ENCODE data around the gene NINJ1.
"Not testable (repeated sequence)": the region's sequence is repeated elsewhere in the genome, so short reads cannot be mapped to it uniquely, and the experiment has no call there.

The NINJ1 gene

GRCh38 chr9:93119953-93120845 lies 13.9 kb downstream of the NINJ1 start:
- no peak for DNase-seq (ENCODE audit: low read depth in 3 of 3, low spot score in 1 of 3)

DNA sequence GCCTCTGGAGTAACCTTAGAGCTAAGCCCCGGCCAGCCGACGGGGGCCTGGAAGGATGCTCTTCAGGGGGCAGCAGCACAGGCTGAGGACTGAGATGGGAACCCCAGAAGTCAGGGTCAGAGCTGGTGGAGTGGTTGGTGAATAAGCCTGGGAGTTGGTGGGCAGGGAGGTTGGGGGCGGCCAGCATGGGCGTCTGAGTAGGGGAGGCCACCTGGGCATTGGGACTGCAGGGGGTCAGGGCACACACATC lies 14.4 kb downstream of the NINJ1 start:
- DNase-seq (ENCODE audit: low read depth in 3 of 3, low spot score in 1 of 3), result no peak

- DNase-seq (ENCODE audit: low read depth in 3 of 3, low spot score in 1 of 3), result no peak
Observed at GRCh38 chr9:93118863-93119702, 15.0 kb downstream of the NINJ1 start.

DNA sequence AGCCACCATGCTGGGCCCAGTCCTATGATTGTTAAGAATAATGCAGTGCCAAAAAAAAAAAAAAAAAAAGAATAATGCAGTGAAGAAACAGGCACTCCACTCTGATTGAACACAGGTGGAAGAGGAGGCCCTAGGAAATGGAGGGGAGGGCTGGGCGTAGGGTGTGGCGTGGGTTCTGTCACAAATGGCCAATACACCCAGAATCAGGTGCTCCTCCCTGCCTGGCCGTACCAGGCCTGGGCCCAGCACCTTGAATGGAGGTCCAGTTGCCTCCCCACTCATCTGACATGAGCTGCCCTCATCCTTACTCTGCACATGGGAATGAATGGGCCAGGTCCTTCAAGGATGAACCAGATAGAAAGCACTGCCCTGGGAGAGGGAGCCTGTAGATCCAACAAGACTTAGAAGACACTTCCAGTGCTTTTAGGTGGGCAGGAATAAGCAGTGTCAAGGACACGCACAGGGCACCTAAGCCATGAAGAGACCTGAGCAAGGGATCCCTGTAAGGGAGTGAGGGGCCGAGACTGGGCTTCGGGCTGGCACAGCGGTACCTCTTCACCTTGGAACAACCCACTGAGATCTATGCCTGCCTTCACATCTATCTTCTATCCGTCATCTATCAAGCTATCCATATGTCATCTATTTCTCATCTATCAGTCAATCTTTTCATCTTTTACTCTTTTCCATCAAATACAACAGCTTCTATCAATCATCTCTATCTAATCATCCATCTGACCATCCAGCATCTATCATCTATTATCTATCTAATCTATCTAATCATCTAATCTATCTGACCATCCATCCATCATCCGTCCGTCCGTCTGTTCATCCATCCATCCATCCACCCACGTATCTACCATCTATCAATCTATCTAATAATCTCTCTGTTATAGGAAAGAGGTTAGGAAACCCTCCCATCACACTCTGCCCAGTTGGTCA lies 15.9 kb downstream of the NINJ1 start:
- no peak for DNase-seq (ENCODE audit: low read depth in 3 of 3, low spot score in 1 of 3)

DNA sequence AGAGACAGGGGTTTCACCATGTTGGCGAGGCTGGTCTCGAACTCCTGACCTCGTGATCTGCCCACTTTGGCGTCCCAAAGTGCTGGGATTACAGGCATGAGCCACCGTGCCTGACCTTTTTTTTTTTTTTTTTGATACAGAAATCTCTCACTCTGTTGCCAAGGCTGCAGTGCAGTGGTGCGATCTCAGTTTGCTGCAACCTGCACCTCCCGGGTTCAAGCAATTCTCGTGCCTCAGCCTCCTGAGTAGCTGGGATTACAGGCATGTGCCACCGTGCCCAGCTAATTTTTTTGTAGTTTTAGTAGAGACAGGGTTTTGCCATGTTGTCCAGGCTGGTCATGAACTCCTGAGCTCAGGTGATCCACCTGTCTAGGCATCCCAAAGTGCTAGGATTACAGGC lies 16.5 kb downstream of the NINJ1 start:
- DNase-seq (ENCODE audit: low read depth in 3 of 3, low spot score in 1 of 3), result not testable (repeated sequence)

- no peak for DNase-seq (ENCODE audit: low read depth in 3 of 3, low spot score in 1 of 3)
Observed at GRCh38 chr9:93116072-93116961, 17.7 kb downstream of the NINJ1 start.

DNA sequence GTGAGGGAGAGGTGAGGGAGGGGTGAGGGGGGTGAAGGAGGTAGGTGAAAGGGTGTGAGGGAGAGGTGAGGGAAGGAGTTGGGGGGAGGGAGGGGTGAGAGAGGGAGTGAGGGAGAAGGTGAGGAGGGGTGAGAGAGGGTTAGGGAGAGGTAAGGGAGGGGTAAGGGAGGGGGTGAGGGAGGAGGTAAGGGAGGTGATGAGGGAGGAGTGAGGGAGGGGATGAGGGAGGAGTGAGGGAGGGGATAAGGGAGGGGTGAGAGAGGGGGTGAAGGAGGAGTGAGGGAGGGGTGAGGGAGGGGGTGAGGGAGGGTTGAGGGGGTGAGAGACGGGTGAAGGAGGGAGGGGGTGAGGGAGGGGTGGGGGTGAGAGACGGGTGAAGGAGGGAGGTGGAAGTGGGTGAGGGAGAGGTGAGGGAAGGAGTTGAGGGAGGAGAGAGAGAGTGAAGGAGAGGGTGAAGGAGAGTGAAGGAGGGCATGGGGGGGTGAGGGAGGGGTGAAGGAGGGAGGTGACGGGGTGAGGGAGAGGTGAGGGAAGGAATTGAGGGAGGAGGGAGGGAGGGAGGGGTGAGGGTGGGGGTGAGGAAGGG lies 18.5 kb downstream of the NINJ1 start:
- DNase-seq (ENCODE audit: low read depth in 3 of 3, low spot score in 1 of 3), result no peak

DNA sequence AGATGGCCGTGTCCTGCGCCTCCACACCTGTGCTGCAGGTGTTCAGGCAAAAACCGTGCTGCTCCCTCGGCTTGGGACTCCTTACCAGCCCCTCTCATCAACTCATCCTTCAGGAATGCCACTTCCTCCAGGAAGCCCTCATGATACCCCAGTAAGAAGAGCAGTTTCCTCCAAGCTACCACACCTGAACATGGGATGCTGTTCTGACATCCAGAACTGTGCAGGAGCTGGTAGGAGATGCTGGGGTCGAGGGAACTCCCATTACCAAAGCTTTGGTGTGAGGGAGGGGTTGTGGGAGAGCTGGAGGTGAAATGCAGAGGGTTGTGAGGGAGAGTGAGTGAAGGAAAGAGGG lies 19.1 kb downstream of the NINJ1 start:
- no peak for DNase-seq (ENCODE audit: low read depth in 3 of 3, low spot score in 1 of 3)

DNA sequence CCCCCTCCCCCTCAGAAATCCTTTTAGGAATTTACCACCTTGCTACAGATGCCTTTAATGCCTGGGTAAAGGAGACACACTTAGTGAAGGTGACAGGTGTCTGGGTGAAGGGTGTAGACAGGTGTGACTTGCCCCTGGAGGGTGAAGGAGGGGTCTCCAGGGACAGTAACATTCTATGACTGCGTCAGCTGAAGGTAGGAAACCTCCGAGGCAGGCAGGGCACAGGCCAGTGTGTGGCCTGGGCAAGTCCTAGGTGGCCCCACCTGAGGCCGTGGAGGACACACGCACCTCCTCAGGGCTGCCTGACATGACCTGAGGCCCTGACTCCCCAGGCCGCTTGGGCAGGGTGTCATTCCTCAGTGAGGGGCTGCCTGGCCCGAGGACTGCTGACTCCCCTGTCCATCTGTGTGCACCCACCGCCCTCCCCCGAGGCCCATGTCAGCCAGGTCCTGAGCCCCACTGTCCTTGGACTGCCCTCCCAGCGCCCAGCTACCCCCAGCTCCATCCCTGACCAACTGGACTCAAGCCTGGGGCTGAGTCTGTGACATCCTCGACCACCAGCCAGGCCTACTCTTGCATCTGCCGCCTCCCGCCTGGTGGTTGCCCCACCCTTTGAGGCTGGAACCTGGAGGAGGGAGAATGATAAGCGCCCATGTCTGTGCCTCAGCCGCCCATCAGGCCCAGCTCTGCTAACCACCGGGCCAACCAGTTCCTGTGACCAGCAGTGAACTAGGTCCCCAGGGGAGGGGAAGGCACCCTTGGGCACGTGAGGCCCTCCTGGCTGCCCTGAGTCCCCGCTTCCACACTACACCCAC lies 19.7 kb downstream of the NINJ1 start:
- DNase-seq (ENCODE audit: low read depth in 3 of 3, low spot score in 1 of 3), result no peak

GRCh38 chr9:93112864-93113389 lies 21.1 kb downstream of the NINJ1 start:
- no peak for DNase-seq (ENCODE audit: low read depth in 3 of 3, low spot score in 1 of 3)

- no peak for DNase-seq (ENCODE audit: low read depth in 3 of 3, low spot score in 1 of 3)
Observed at GRCh38 chr9:93112116-93112863, 21.8 kb downstream of the NINJ1 start.

DNA sequence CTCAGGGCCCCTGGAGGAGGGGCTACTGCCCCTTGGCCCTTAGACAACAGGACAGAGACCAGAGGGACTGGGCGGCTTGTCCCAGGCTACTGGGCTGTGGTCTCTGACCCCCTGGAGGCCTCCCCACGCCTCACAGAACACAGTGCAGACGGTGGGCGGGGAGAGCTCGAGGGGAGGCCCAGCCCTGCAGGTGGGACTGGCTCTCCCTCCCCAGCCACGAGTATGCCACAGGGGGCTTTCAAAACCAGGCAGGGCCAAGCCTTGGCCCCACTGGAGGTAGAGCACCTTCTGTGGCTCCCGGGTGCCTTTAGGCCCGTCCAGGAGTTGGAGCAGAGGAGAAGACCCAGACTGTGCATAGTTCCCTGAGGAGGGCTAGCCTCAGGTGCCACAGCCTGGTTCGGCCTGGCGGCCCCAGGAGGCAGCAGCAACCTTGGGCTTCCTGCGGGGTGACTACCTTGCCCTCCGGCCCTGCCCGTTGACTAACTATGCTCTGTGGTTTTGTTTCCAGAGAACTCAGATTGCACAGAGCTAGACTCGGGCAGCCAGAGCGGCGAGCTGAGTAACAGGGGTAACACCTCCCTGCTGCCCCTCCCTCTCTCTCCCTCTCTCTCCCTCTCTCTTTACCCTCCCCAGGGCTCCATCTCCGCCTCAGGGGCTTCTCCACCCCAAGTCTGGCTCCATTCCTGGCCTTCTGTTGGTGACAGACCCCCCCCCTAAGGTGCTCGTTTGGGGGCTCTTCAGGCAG lies 22.5 kb downstream of the NINJ1 start:
- DNase-seq (ENCODE audit: low read depth in 3 of 3, low spot score in 1 of 3), result no peak

DNA sequence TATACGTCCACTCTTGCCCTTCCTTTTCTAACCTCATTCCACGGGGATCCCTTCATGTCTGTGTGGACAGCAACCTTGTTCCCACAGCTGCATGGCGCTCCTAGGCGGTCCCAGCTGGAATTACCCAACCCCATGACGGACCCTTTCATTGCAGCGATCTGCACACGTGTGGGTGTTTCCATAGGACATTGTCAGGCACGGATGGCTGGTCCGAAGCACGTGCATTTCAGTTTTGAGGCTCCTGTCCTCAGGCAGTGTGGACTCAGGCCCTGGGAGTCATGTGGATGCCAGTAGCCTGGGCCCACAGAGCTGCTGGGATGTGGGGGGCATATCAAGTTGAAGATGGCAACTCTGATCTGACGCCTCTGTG lies 23.1 kb downstream of the NINJ1 start:
- no peak for DNase-seq (ENCODE audit: low read depth in 3 of 3, low spot score in 1 of 3)

- DNase-seq (ENCODE audit: low read depth in 3 of 3, low spot score in 1 of 3), result no peak
Observed at GRCh38 chr9:93110311-93110855, 23.7 kb downstream of the NINJ1 start.

GRCh38 chr9:93108291-93109041 lies 25.6 kb downstream of the NINJ1 start:
- DNase-seq (ENCODE audit: low read depth in 3 of 3, low spot score in 1 of 3), result no peak

- DNase-seq (ENCODE audit: low read depth in 3 of 3, low spot score in 1 of 3), result no peak
Observed at GRCh38 chr9:93107825-93108161, 26.3 kb downstream of the NINJ1 start.
